PC-3 (cell line): ENCODE results near the gene CIBAR2. TPM values are rescaled to one million over a fixed set of nuclear protein-coding genes. Genes with fewer than 3 reads are reported as not detected.
"Not testable (repeated sequence)": the region's sequence is repeated elsewhere in the genome, so short reads cannot be mapped to it uniquely, and the experiment has no call there.

ENCODE experiments used
- ATAC-seq: fragments of 200-7000 bp; cut with Tn5 transposase; 2 replicates; pipeline ENCODE4 v1.9.1; 2020; ENCODE audit warnings: mild to moderate bottlenecking, moderate library complexity
- BruUV-seq: library from RNA; stranded (reverse); fragments of 400-500 nt; replicated peaks from 2 replicates; lab custom pipeline; 2021; lab: Mats Ljungman, UMichigan
- CTCF ChIA-PET: fragments of 300-600 bp; sonication (Branson Sonifier 250); formaldehyde crosslinking; loops from one replicate; lab custom pipeline; 2022; ENCODE audit warnings: antibody characterized with exemption; lab: Charles Lee
- POLR2A ChIA-PET: fragments of 300-600 bp; sonication (Branson Sonifier 250); formaldehyde crosslinking; loops from one replicate; lab custom pipeline; 2022; ENCODE audit warnings: antibody characterized with exemption; ENCODE audit not compliant: unreplicated experiment; lab: Charles Lee
- DNase-seq: peaks from one replicate; pipeline ENCODE4 v3.0.0-alpha.2; 2015
- H2AFZ ChIP-seq: fragments of 300-600 bp; sonication (generic); 2 replicates; pipeline ENCODE4 v1.6.0; 2016; ENCODE audit warnings: antibody characterized with exemption, low read length
- H3F3A ChIP-seq: fragments of 300-600 bp; sonication (generic); one replicate; pipeline ENCODE4 v1.6.0; 2017; ENCODE audit warnings: antibody characterized with exemption, low read length, control low read depth, mild to moderate bottlenecking; ENCODE audit not compliant: unreplicated experiment
- H3K27ac ChIP-seq: fragments of 300-600 bp; sonication (generic); 2 replicates; pipeline ENCODE4 v1.5.1; 2016; ENCODE audit warnings: mild to moderate bottlenecking, low read length
- H3K27me3 ChIP-seq: fragments of 300-600 bp; sonication (generic); 2 replicates; pipeline ENCODE4 v1.6.1; 2016; ENCODE audit warnings: low read length, mixed read lengths
- H3K36me3 ChIP-seq: fragments of 300-600 bp; sonication (generic); 2 replicates; pipeline ENCODE4 v1.6.1; 2016; ENCODE audit warnings: low read depth, mixed run types, low read length, mixed read lengths
- H3K4me1 ChIP-seq: fragments of 300-600 bp; sonication (generic); 2 replicates; pipeline ENCODE4 v1.5.1; 2016; ENCODE audit warnings: low read length; ENCODE audit not compliant: insufficient read depth
- H3K4me2 ChIP-seq: fragments of 300-600 bp; sonication (generic); 2 replicates; pipeline ENCODE4 v1.6.0; 2016; ENCODE audit warnings: low read length
- H3K4me3 ChIP-seq: fragments of 300-600 bp; sonication (generic); 2 replicates; pipeline ENCODE4 v1.5.1; 2016; ENCODE audit warnings: mild to moderate bottlenecking, low read length, mixed read lengths
- H3K79me2 ChIP-seq: fragments of 300-600 bp; sonication (generic); 2 replicates; pipeline ENCODE4 v1.6.1; 2017; ENCODE audit warnings: low read length, mixed read lengths
- H3K9ac ChIP-seq: fragments of 300-600 bp; sonication (generic); 2 replicates; pipeline ENCODE4 v1.6.0; 2016; ENCODE audit warnings: mild to moderate bottlenecking, low read length
- H3K9me2 ChIP-seq: fragments of 300-600 bp; sonication (generic); replicated peaks from 2 replicates; pipeline ENCODE4 v1.6.1; 2016; ENCODE audit warnings: mixed run types, low read length, mixed read lengths
- H3K9me3 ChIP-seq: fragments of 300-600 bp; sonication (generic); 2 replicates; pipeline ENCODE4 v1.6.1; 2016; ENCODE audit warnings: low read length, mixed read lengths
- H4K20me1 ChIP-seq: fragments of 300-600 bp; sonication (generic); 2 replicates; pipeline ENCODE4 v1.6.1; 2016; ENCODE audit warnings: low read length, mixed read lengths
- CTCF ChIP-seq: fragments of 300-600 bp; sonication (generic); conservative IDR thresholded peaks from 2 replicates; pipeline ENCODE4 v1.5.1; 2017; ENCODE audit warnings: antibody characterized with exemption, low read depth, mild to moderate bottlenecking, low read length
- EZH2 ChIP-seq: fragments of 300-600 bp; sonication (generic); IDR thresholded peaks from one replicate; pipeline ENCODE4 v1.6.1; 2017; ENCODE audit warnings: antibody characterized with exemption, mild to moderate bottlenecking, low read length; ENCODE audit not compliant: unreplicated experiment
- EZH2phosphoT487 ChIP-seq: fragments of 300-600 bp; sonication (generic); IDR thresholded peaks from 2 replicates; pipeline ENCODE4 v1.6.1; 2018; ENCODE audit warnings: mild to moderate bottlenecking, antibody characterized with exemption, low read length, borderline replicate concordance
- intact Hi-C: fragments of 100-400 bp; cut with micrococcal nuclease; formaldehyde crosslinking; loops from 2 replicates; pipeline ENCODE4 v1.9.0; 2023
- total RNA-seq: library from RNA; depleted of rRNA; stranded (reverse); fragments of >200 nt; gene quantifications from 2 replicates; pipeline ENCODE4 v1.2.3, GENCODE V29; 2014

CIBAR2 gene
- total RNA-seq, 1 experiment from 2014 or later: not detected

- Histone ChIP-seq H3K27ac (peak overlapping the region; percentile 44), H3K27me3 (no peaks in the 10 kb centered on the region), H3K36me3 (no peaks in the 10 kb centered on the region), H3K9me2 (no peaks in the 10 kb centered on the region), H3F3A (no peaks in the 10 kb centered on the region), H3K79me2 (no peaks in the 10 kb centered on the region), H3K9ac (no peak overlapping the region), H3K4me3 (no peak overlapping the region), H2AFZ (peak overlapping the region; percentile 75), H3K9me3 (no peaks in the 10 kb centered on the region), H3K4me1 (peaks cover 17% of the 10 kb centered on the region; the same call in 1 of the 2 replicates), H4K20me1 (no peaks in the 10 kb centered on the region), H3K4me2 (peak overlapping the region; percentile 53)
- DNase-seq (peak; percentile 42), ATAC-seq (peak; percentile 70)
- POLR2A ChIA-PET: no interaction called here
- BruUV-seq: no TSS peak
- CTCF ChIA-PET: interaction anchor here (0.9 kb wide), 1 partner anchor 9 kb away, joined by 4 read pairs; no protein-coding TSS in a partner anchor
- TF ChIP-seq EZH2phosphoT487 (no peak), CTCF (no peak), EZH2 (no peak)
- intact Hi-C loops: no loop called here
Observed at GRCh38 chr16:85123891-85124635, 11.8 kb upstream of the CIBAR2 start.

- H4K20me1 ChIP-seq, DNase-seq, H3K9me2 ChIP-seq, intact Hi-C loops, H3K9me3 ChIP-seq, H3K36me3 ChIP-seq, H3K4me3 ChIP-seq, ATAC-seq, CTCF ChIA-PET, H3K27me3 ChIP-seq, H3F3A ChIP-seq, H3K9ac ChIP-seq, H3K79me2 ChIP-seq, BruUV-seq, POLR2A ChIA-PET: not testable (repeated sequence)
- Histone ChIP-seq H3K27ac (peak overlapping the region; percentile 44), H3K4me1 (peaks cover 17% of the 10 kb centered on the region; the same call in 1 of the 2 replicates), H2AFZ (0 out of 2 replicates have a peak overlapping the region, but pooled peaks have one; percentile 75), H3K4me2 (peak overlapping the region; percentile 53)
Observed at GRCh38 chr16:85123441-85123840, 11.2 kb upstream of the CIBAR2 start.

DNA sequence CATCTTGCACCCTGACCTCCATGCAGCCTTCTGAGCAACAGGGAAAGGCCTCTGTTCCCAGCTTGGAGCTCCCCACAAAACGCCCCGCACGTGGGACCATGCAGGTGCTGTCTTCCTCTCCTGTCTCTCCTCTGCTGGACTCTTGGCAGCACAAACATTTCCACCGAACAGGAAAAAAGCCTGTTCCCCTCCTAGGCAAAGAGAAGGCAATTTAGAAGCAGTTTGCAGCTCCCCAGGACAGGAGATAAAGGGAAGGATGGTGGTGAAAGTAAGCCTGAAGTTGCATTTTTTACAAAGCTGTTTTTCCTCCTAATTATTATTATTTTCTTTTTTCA is 7.7 kb upstream of the CIBAR2 start:
- BruUV-seq: no TSS peak
- intact Hi-C loops: no loop called here
- CTCF ChIA-PET: no interaction called here

More for the DNA sequence above, 7.7 kb upstream of the CIBAR2 start:
- no peak overlapping the region for H3K4me3 ChIP-seq
- no peaks in the 10 kb centered on the region for H3F3A ChIP-seq
- no peak overlapping the region for H2AFZ ChIP-seq
- no peaks in the 10 kb centered on the region for H3K27me3 ChIP-seq
- ATAC-seq (no peak), DNase-seq (no peak)
- no peak for TF ChIP-seq EZH2phosphoT487
- no peak for TF ChIP-seq CTCF
- TF ChIP-seq EZH2: no peak
- no peaks in the 10 kb centered on the region for H4K20me1 ChIP-seq
- no peaks in the 10 kb centered on the region for H3K9me3 ChIP-seq
- H3K27ac ChIP-seq: no peak overlapping the region
- POLR2A ChIA-PET: no interaction called here
- no peaks in the 10 kb centered on the region for H3K79me2 ChIP-seq
- peaks cover 8% of the 10 kb centered on the region; the same call in 1 of the 2 replicates for H3K4me1 ChIP-seq
- H3K36me3 ChIP-seq: no peaks in the 10 kb centered on the region
- no peaks in the 10 kb centered on the region for H3K9me2 ChIP-seq
- H3K4me2 ChIP-seq: no peak overlapping the region
- H3K9ac ChIP-seq: no peak overlapping the region
